ENCODE measurements around the gene AICDA. TPM values are rescaled to one million over a fixed set of nuclear protein-coding genes. Genes with fewer than 3 reads are reported as not detected.
"Not testable (repeated sequence)": the region's sequence is repeated elsewhere in the genome, so short reads cannot be mapped to it uniquely, and the experiment has no call there.

Gene AICDA
- total and polyA plus RNA-seq, 2 experiments from 2014 or later, result 1.7 TPM; not detected in 1

- H3K36me3 ChIP-seq, result no peaks in the 10 kb centered on the region
Observed at GRCh38 chr12:8584004-8584403, 28.7 kb downstream of the AICDA start.

GRCh38 chr12:8581098-8581784 is 31.4 kb downstream of the AICDA start:
- no peak for DNase-seq (ENCODE audit: low read depth in 1 of 2, low spot score in 1 of 2)
- Histone ChIP-seq H3K27ac (no peak overlapping the region), H3K36me3 (no peaks in the 10 kb centered on the region), H3K4me3 (no peak overlapping the region), H3K27me3 (no peaks in the 10 kb centered on the region), H3K4me1 (ENCODE audit: low read depth) (peaks cover 15% of the 10 kb centered on the region), H3K9me3 (ENCODE audit: low read depth) (no peaks in the 10 kb centered on the region)
- no peak for TF ChIP-seq CTCF (IDR thresholded peaks at IDR 0.05; ENCODE audit: low read depth, low read length)

More at GRCh38 chr12:8584004-8584403, 28.7 kb downstream of the AICDA start:
- no peak overlapping the region for H3K4me3 ChIP-seq
- no peak for TF ChIP-seq CTCF (IDR thresholded peaks at IDR 0.05; ENCODE audit: low read depth, low read length)
- no peak for DNase-seq (ENCODE audit: low read depth in 1 of 2, low spot score in 1 of 2)
- no peak overlapping the region for H3K27ac ChIP-seq
- no peaks in the 10 kb centered on the region for H3K9me3 ChIP-seq (ENCODE audit: low read depth)
- H3K4me1 ChIP-seq (ENCODE audit: low read depth), result peaks cover 11% of the 10 kb centered on the region
- no peaks in the 10 kb centered on the region for H3K27me3 ChIP-seq

GRCh38 chr12:8577879-8578278 is 34.8 kb downstream of the AICDA start:
- H3K27me3 ChIP-seq, result no peaks in the 10 kb centered on the region
- no peaks in the 10 kb centered on the region for H3K9me3 ChIP-seq (ENCODE audit: low read depth)
- no peak for DNase-seq (ENCODE audit: low read depth in 1 of 2, low spot score in 1 of 2)
- TF ChIP-seq CTCF (IDR thresholded peaks at IDR 0.05; ENCODE audit: low read depth, low read length), result no peak
- H3K4me1 ChIP-seq (ENCODE audit: low read depth), result peaks cover 15% of the 10 kb centered on the region
- H3K36me3 ChIP-seq, result no peaks in the 10 kb centered on the region
- no peak overlapping the region for H3K4me3 ChIP-seq
- H3K27ac ChIP-seq, result no peak overlapping the region

- TF ChIP-seq CTCF (IDR thresholded peaks at IDR 0.05; ENCODE audit: low read depth, low read length), result no peak
- Histone ChIP-seq H3K27ac (no peak overlapping the region), H3K4me3 (no peak overlapping the region), H3K9me3 (ENCODE audit: low read depth) (no peaks in the 10 kb centered on the region), H3K27me3 (no peaks in the 10 kb centered on the region), H3K36me3 (no peaks in the 10 kb centered on the region), H3K4me1 (ENCODE audit: low read depth) (no peaks in the 10 kb centered on the region)
- DNase-seq (ENCODE audit: low read depth in 1 of 2, low spot score in 1 of 2), result no peak
Observed at GRCh38 chr12:8572507-8572906, 40.2 kb downstream of the AICDA start.

GRCh38 chr12:8566525-8566924 is 46.1 kb downstream of the AICDA start:
- Histone ChIP-seq H3K27ac (no peak overlapping the region), H3K4me1 (ENCODE audit: low read depth) (no peaks in the 10 kb centered on the region), H3K4me3 (no peak overlapping the region), H3K9me3 (ENCODE audit: low read depth) (no peaks in the 10 kb centered on the region), H3K36me3 (no peaks in the 10 kb centered on the region), H3K27me3 (no peaks in the 10 kb centered on the region)
- DNase-seq (ENCODE audit: low read depth in 1 of 2, low spot score in 1 of 2), result no peak
- no peak for TF ChIP-seq CTCF (IDR thresholded peaks at IDR 0.05; ENCODE audit: low read depth, low read length)

GRCh38 chr12:8566052-8566451 is 46.6 kb downstream of the AICDA start:
- not testable (repeated sequence) for H3K9me3 ChIP-seq (ENCODE audit: low read depth); H3K4me1 ChIP-seq (ENCODE audit: low read depth); H3K36me3 ChIP-seq; DNase-seq (ENCODE audit: low read depth in 1 of 2, low spot score in 1 of 2); H3K4me3 ChIP-seq; H3K27me3 ChIP-seq; H3K27ac ChIP-seq

All from cardiac muscle cell (in vitro differentiated cells and primary cell).